GM12878 (cell line): ENCODE data around the gene PHF21B. TPM values are rescaled to one million over a fixed set of nuclear protein-coding genes. Genes with fewer than 3 reads are reported as not detected.

ENCODE experiments used
- ATAC-seq: fragments of 200-7000 bp; cut with Tn5 transposase; 3 replicates; pipeline ENCODE4 v1.9.1; 2020; ENCODE audit warnings: mild to moderate bottlenecking, moderate library complexity
- BruUV-seq: library from RNA; stranded (reverse); fragments of 400-500 nt; replicated peaks from 2 replicates; lab custom pipeline; 2021; lab: Mats Ljungman, UMichigan
- CTCF ChIA-PET: fragments of 300-600 bp; sonication (Branson Sonifier 250); formaldehyde crosslinking; extraction: SDS; loops from one replicate; lab custom pipeline; 2021; ENCODE audit warnings: inconsistent platforms; lab: Yijun Ruan, JAX
- POLR2A ChIA-PET: fragments of 350-600 bp; formaldehyde crosslinking; extraction: SDS; loops from one replicate; lab custom pipeline; 2021; ENCODE audit warnings: inconsistent platforms; lab: Charles Lee
- RAD21 ChIA-PET: fragments of 300-600 bp; sonication (Branson Sonifier 250); formaldehyde crosslinking; loops from one replicate; lab custom pipeline; 2023; ENCODE audit warnings: antibody characterized with exemption; ENCODE audit not compliant: unreplicated experiment; lab: Charles Lee
- SMC1A ChIA-PET: fragments of 300-600 bp; sonication (Branson Sonifier 250); formaldehyde crosslinking; loops from one replicate; lab custom pipeline; 2023; ENCODE audit not compliant: unreplicated experiment, uncharacterized antibody; lab: Charles Lee
- DNase-seq: peaks from one replicate; pipeline ENCODE4 v3.0.0-alpha.2; 2011; ENCODE audit warnings: low read depth, low spot score
- FAIRE-seq: peaks from 3 replicates; lab custom pipeline; 2011; peaks lifted over from hg19 to GRCh38; lab: Jason Lieb, UNC
- H2AFZ ChIP-seq: 2 replicates; pipeline ENCODE4 v1.6.0; 2011; ENCODE audit warnings: low read depth, low read length, control low read depth; ENCODE audit not compliant: control insufficient read depth
- H3K27ac ChIP-seq: 2 replicates; pipeline ENCODE4 v1.5.1; 2011; ENCODE audit warnings: control low read depth; ENCODE audit not compliant: control insufficient read depth, insufficient read depth
- H3K27me3 ChIP-seq, 2 experiments: replicated peaks in 1 of 2; 2 replicates each; pipeline versions ENCODE4 v1.6.0 to v1.6.1; 2011; ENCODE audit warnings: low read length in 1 of 2; ENCODE audit not compliant: control insufficient read depth in 2 of 2, insufficient read depth in 2 of 2
- H3K36me3 ChIP-seq, 2 experiments: 2 replicates each; pipeline ENCODE4 v1.5.1; 2011; ENCODE audit warnings: low read length in 1 of 2; ENCODE audit not compliant: control insufficient read depth in 2 of 2, insufficient read depth in 2 of 2
- H3K4me1 ChIP-seq: 2 replicates; pipeline ENCODE4 v1.6.1; 2011; ENCODE audit warnings: mild to moderate bottlenecking, low read length, moderate library complexity, mixed read lengths; ENCODE audit not compliant: control insufficient read depth, insufficient read depth
- H3K4me2 ChIP-seq: 2 replicates; pipeline ENCODE4 v1.6.0; 2011; ENCODE audit warnings: control low read depth; ENCODE audit not compliant: control insufficient read depth, insufficient read depth
- H3K4me3 ChIP-seq: fragments of 200-600 bp; sonication (generic); 2 replicates; pipeline ENCODE4 v1.5.1; 2016
- H3K79me2 ChIP-seq: 2 replicates; pipeline ENCODE4 v1.6.0; 2011; ENCODE audit warnings: low read length; ENCODE audit not compliant: control insufficient read depth, insufficient read depth
- H3K9ac ChIP-seq: 2 replicates; pipeline ENCODE4 v1.8.0; 2011; ENCODE audit warnings: low read length, control low read depth, mixed read lengths; ENCODE audit not compliant: control insufficient read depth, insufficient read depth
- H3K9me3 ChIP-seq: replicated peaks from 3 replicates; pipeline ENCODE4 v1.5.1; 2011; ENCODE audit warnings: mild to moderate bottlenecking, low read length; ENCODE audit not compliant: control insufficient read depth, insufficient read depth
- H4K20me1 ChIP-seq: 2 replicates; pipeline ENCODE4 v1.6.0; 2011; ENCODE audit not compliant: control insufficient read depth, insufficient read depth
- ATF3 ChIP-seq: IDR thresholded peaks from 2 replicates; pipeline ENCODE4 v1.6.1; 2011; ENCODE audit warnings: low read depth, mild to moderate bottlenecking, low read length, moderate library complexity, borderline replicate concordance; ENCODE audit errors: extremely low read depth
- CREM ChIP-seq: IDR thresholded peaks from 2 replicates; pipeline ENCODE4 v1.6.1; 2014; ENCODE audit warnings: antibody characterized with exemption, low read depth
- E2F8 ChIP-seq: fragments of 450-650 bp; IDR thresholded peaks from 2 replicates; pipeline ENCODE4 v1.6.1; 2018; ENCODE audit warnings: mild to moderate bottlenecking, low read depth, moderate library complexity; ENCODE audit not compliant: partially characterized antibody
- HDGF ChIP-seq: fragments of 450-650 bp; IDR thresholded peaks from 2 replicates; pipeline ENCODE4 v1.6.1; 2016; ENCODE audit warnings: antibody characterized with exemption
- MTA3 ChIP-seq: IDR thresholded peaks from 2 replicates; pipeline ENCODE4 v1.6.1; 2012; ENCODE audit warnings: low read length, inconsistent platforms, borderline replicate concordance
- NFIC ChIP-seq: IDR thresholded peaks from 2 replicates; pipeline ENCODE4 v1.6.1; 2012; ENCODE audit warnings: low read depth, mild to moderate bottlenecking, inconsistent platforms, low read length, moderate library complexity
- PKNOX1 ChIP-seq: fragments of 450-650 bp; IDR thresholded peaks from 2 replicates; pipeline ENCODE4 v1.6.1; 2016; ENCODE audit warnings: mild to moderate bottlenecking
- SKIL ChIP-seq: fragments of 450-650 bp; IDR thresholded peaks from 2 replicates; pipeline ENCODE4 v1.6.1; 2017; ENCODE audit warnings: mild to moderate bottlenecking, low read depth, inconsistent platforms; ENCODE audit not compliant: poor library complexity, severe bottlenecking
- SMAD1 ChIP-seq: fragments of 450-650 bp; IDR thresholded peaks from 2 replicates; pipeline ENCODE4 v1.6.1; 2018; ENCODE audit warnings: mild to moderate bottlenecking, low read depth; ENCODE audit not compliant: partially characterized antibody
- ZBED1 ChIP-seq: IDR thresholded peaks from 2 replicates; pipeline ENCODE4 v1.6.1; 2016; ENCODE audit warnings: borderline replicate concordance
- ZBTB33 ChIP-seq: fragments of 450-650 bp; IDR thresholded peaks from 2 replicates; pipeline ENCODE4 v1.6.1; 2017; ENCODE audit warnings: mild to moderate bottlenecking
- ZNF217 ChIP-seq: fragments of 450-650 bp; IDR thresholded peaks from 2 replicates; pipeline ENCODE4 v1.6.1; 2017; ENCODE audit warnings: antibody characterized with exemption, mild to moderate bottlenecking
- WGBS: methylation state at CpG from one replicate; pipeline ENCODE4 v1.1.6; 2016; ENCODE audit warnings: low lambda C conversion rate; ENCODE audit not compliant: insufficient replicate concordance, insufficient coverage; ENCODE audit errors: missing lambda C conversion rate; 5-methylcytosine and 5-hydroxymethylcytosine counted together
- in situ Hi-C: fragments of 300-500 bp; cut with MboI; formaldehyde crosslinking; loops from 9 replicates; pipeline ENCODE4 v1.14.3; 2018; ENCODE audit warnings: mixed read lengths
- intact Hi-C: fragments of 100-400 bp; cut with micrococcal nuclease; formaldehyde crosslinking; loops from one replicate; pipeline ENCODE4 v1.14.2; 2022; ENCODE audit not compliant: unreplicated experiment
- polyA plus RNA-seq, 11 experiments: library from polyadenylated mRNA; depleted of rRNA in 4 of 11; unstranded in 6 of 11; stranded (reverse) in 5 of 11; fragments of >200 nt; fragmentation: Nextera tagmentation in 4 of 11; fragmentation: Illumina TruSeq in 1 of 11; extraction: Ambion mirVana in 4 of 11; extraction: Trizol in 1 of 11; gene quantifications; 1 replicate in 1 of 11; 2 replicates in 10 of 11; pipeline versions ENCODE4 v1.2.1 to v1.2.3, GENCODE V29; 2011 to 2016; ENCODE audit warnings: inconsistent platforms in 2 of 11, missing spikeins in 2 of 11, low read depth in 1 of 11
- total RNA-seq, 4 experiments: library from RNA; depleted of rRNA in 3 of 4; stranded (reverse); fragments of >200 nt in 3 of 4; fragmentation: Illumina TruSeq in 1 of 4; extraction: Trizol in 1 of 4; gene quantifications; 2 replicates each; pipeline versions ENCODE4 v1.2.1 to v1.2.3, GENCODE V29; 2013 to 2021

PHF21B gene
- total and polyA plus RNA-seq, 10 of the 15 experiments (the other 5 are each of a cell fraction or from before 2014, with no cell fraction given), result 0.03 to 0.35 TPM; not detected in 8

- no peak for TF ChIP-seq ZBTB33
- no peak for TF ChIP-seq CREM
- TF ChIP-seq MTA3, result no peak
- TF ChIP-seq SKIL, result no peak
- TF ChIP-seq HDGF, result no peak
- no peak for TF ChIP-seq E2F8
- TF ChIP-seq ATF3, result no peak
- no peak for TF ChIP-seq NFIC
- no peak for TF ChIP-seq SMAD1
- TF ChIP-seq ZBED1, result no peak
- TF ChIP-seq ZNF217, result no peak
- no peak for TF ChIP-seq PKNOX1
- TF ChIP-seq, all 136 proteins: peak for 0
- no peaks in the 10 kb centered on the region for H4K20me1 ChIP-seq
- WGBS, result 0% methylated on average over 2 of the region's 2 CpGs
- RAD21 ChIA-PET, result no interaction called here
- SMC1A ChIA-PET, result no interaction called here
- H3K4me2 ChIP-seq, result no peak overlapping the region
- H2AFZ ChIP-seq, result no peak overlapping the region
- intact Hi-C loops (no loop called here), in situ Hi-C loops (loop anchor here (25.0 kb wide), 1 partner anchor 1061 kb away; no protein-coding TSS in a partner anchor)
- no peak overlapping the region for H3K27ac ChIP-seq
- H3K27me3 ChIP-seq, result no peaks in the 10 kb centered on the region; a peak in 1 of 4 replicates
- H3K9ac ChIP-seq, result no peak overlapping the region
- no TSS peak for BruUV-seq
- FAIRE-seq (no peak), ATAC-seq (no peak), DNase-seq (no peak)
- no peaks in the 10 kb centered on the region for H3K4me1 ChIP-seq
- CTCF ChIA-PET, result no interaction called here
- no peaks in the 10 kb centered on the region for H3K79me2 ChIP-seq
- POLR2A ChIA-PET, result no interaction called here
- H3K9me3 ChIP-seq, result peaks cover 3% of the 10 kb centered on the region; the same call in 2 of the 3 replicates
- H3K4me3 ChIP-seq, result no peak overlapping the region
- H3K36me3 ChIP-seq, result no peaks in the 10 kb centered on the region
Observed at GRCh38 chr22:44901301-44901700, 108.5 kb downstream of the PHF21B start.
